ENCODE results near the gene CKMT2. TPM values are rescaled to one million over a fixed set of nuclear protein-coding genes. Genes with fewer than 3 reads are reported as not detected.

Gene CKMT2
- total and polyA plus RNA-seq, 2 donors (not counting 3 experiments of a cell fraction or from before 2014, with no cell fraction given): not detected

DNA sequence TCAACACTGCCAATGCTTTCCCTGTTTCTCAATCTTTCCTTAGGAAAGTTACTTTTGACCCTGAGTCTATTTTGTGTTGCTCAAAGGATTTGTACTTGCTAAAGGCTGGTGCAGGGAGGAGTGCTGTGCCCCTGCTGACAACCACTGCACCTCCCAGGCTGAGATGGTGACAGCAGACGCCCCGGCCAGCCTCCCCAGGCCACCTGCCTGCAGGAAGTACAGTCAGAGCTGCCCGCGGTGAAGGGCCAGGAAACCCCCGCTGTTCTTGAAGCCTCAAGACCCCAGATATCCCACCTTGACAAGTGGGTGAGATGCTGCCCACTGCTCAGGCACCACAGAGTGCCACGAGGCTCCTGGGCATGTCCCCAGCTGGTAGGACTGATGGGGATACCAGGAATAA, 44.2 kb upstream of the CKMT2 start:
- FAIRE-seq: no peak
- Histone ChIP-seq H3K9ac (replicated peaks; ENCODE audit: extremely low read depth, insufficient read depth, low read length) (no peak overlapping the region), H3K9me1 (replicated peaks; ENCODE audit: control insufficient read depth, extremely low read depth, insufficient read depth, low read length) (no peaks in the 10 kb centered on the region), H3K27me3 (ENCODE audit: control insufficient read depth in 2 of 2, insufficient read depth in 2 of 2, low read length in 2 of 2) (peaks cover 5 to 14% of the 10 kb centered on the region in 2 experiments), H3K4me3 (replicated peaks in 1 of 3; ENCODE audit: insufficient read depth in 1 of 3, low read depth in 1 of 3, low read length in 3 of 3) (no peak overlapping the region), H2AFZ (ENCODE audit: low read depth, low read length) (no peak overlapping the region), H4K20me1 (replicated peaks; ENCODE audit: control insufficient read depth, extremely low read depth, insufficient read depth, low read length) (no peaks in the 10 kb centered on the region), H3K79me2 (ENCODE audit: control insufficient read depth, insufficient read depth, low read length) (no peaks in the 10 kb centered on the region), H3K4me2 (ENCODE audit: insufficient read depth, low read length) (no peak overlapping the region), H3K4me1 (ENCODE audit: control insufficient read depth, extremely low read depth, insufficient read depth, low read length) (no peaks in the 10 kb centered on the region), H3K27ac (ENCODE audit: insufficient read depth, low read depth, low read length) (no peak overlapping the region), H3K9me3 (replicated peaks; ENCODE audit: control insufficient read depth, insufficient read depth, low read length) (no peaks in the 10 kb centered on the region), H3K36me3 (ENCODE audit: control insufficient read depth in 2 of 2, extremely low read depth in 1 of 2, insufficient read depth in 2 of 2, low read length in 2 of 2) (no peaks in the 10 kb centered on the region)
- BruUV-seq (replicated peaks): no TSS peak
- TF ChIP-seq EZH2 (IDR thresholded peaks at IDR 0.05; ENCODE audit: borderline replicate concordance, low read depth, low read length, severe bottlenecking): no peak
- TF ChIP-seq, protein P1, sequence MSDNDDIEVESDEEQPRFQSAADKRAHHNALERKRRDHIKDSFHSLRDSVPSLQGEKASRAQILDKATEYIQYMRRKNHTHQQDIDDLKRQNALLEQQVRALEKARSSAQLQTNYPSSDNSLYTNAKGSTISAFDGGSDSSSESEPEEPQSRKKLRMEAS (IDR thresholded peaks at IDR 0.05; ENCODE audit: insufficient read depth, insufficient read length): no peak
- no peak for TF ChIP-seq JUN (IDR thresholded peaks at IDR 0.05; ENCODE audit: borderline replicate concordance, insufficient read depth, insufficient read length, low read depth)
- TF ChIP-seq POLR2A (IDR thresholded peaks at IDR 0.05; ENCODE audit: low read depth, low read length): no peak
- TF ChIP-seq FOS (IDR thresholded peaks at IDR 0.05; ENCODE audit: borderline replicate concordance, insufficient read depth, low read length): no peak
- TF ChIP-seq GATA2 (IDR thresholded peaks at IDR 0.05; ENCODE audit: insufficient read depth, insufficient read length, low read depth, low read length): no peak
- no peak for TF ChIP-seq MYC (IDR thresholded peaks at IDR 0.05; ENCODE audit: low read depth, low read length)
- no peak for TF ChIP-seq POLR2AphosphoS5 (IDR thresholded peaks at IDR 0.05; ENCODE audit: insufficient read depth, low read depth, low read length)
- TF ChIP-seq, protein P2, sequence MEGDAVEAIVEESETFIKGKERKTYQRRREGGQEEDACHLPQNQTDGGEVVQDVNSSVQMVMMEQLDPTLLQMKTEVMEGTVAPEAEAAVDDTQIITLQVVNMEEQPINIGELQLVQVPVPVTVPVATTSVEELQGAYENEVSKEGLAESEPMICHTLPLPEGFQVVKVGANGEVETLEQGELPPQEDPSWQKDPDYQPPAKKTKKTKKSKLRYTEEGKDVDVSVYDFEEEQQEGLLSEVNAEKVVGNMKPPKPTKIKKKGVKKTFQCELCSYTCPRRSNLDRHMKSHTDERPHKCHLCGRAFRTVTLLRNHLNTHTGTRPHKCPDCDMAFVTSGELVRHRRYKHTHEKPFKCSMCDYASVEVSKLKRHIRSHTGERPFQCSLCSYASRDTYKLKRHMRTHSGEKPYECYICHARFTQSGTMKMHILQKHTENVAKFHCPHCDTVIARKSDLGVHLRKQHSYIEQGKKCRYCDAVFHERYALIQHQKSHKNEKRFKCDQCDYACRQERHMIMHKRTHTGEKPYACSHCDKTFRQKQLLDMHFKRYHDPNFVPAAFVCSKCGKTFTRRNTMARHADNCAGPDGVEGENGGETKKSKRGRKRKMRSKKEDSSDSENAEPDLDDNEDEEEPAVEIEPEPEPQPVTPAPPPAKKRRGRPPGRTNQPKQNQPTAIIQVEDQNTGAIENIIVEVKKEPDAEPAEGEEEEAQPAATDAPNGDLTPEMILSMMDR (IDR thresholded peaks at IDR 0.05; ENCODE audit: extremely low read depth in 1 of 2, insufficient read depth in 1 of 2, low read depth in 1 of 2, low read length in 2 of 2): no peak
- no peak for DNase-seq (ENCODE audit: low read depth, low spot score)
- ChIA-PET POLR2A (no interaction called here), CTCF (interaction anchor here (0.7 to 1.3 kb wide), 3 partner anchors 11 to 882 kb away, joined by 3 to 4 read pairs (median 3); no protein-coding TSS in a partner anchor)
- intact Hi-C loops (cut with micrococcal nuclease) (no loop called here), dilution Hi-C loops (cut with MboI; ENCODE audit: extremely low pct_ligation_motif_present, low sequenced_read_pairs) (no loop called here)
